ENCODE results near the gene GIT1. TPM values are rescaled to one million over a fixed set of nuclear protein-coding genes. Genes with fewer than 3 reads are reported as not detected.
A peak's percentile ranks its signal among the peaks of the same experiment; 100 is the strongest.

Gene GIT1
- polyA plus RNA-seq, 1 donor from 2014 or later: 20.5 TPM

DNA sequence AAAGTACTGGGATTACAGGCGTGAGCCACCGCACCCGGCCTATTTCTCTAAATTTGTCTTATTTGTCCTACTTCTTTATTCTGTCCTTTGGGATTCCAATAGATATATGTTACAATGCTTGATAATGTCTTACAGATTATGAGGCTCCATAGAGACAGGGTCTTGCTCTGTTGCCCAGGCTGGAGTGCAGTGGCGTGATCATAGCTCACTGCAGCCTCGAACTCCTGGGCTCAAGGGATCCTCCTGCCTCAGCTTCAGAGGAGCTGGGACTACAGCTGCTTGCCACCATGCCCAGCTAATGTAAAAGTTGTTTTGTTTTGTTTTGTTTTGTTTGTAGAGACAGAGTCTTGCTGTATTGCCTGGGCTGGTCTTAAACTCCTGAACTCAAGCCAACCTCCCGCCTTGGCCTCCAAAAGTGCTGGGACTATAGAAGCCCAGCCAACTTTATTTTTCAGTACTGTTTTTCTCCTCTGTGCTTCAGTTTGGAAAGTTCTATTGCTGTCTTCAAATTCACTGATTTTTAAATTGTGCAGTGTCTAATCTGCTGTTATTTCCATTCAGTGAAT is 13.7 kb upstream of the GIT1 start:
- Histone ChIP-seq H3K27me3 (ENCODE audit: insufficient read depth, low read depth, low read length) (no peaks in the 10 kb centered on the region), H2AFZ (ENCODE audit: low read depth, low read length) (no peak overlapping the region), H3K4me2 (ENCODE audit: low read length) (no peak overlapping the region), H3K9me2 (ENCODE audit: insufficient read depth, low read length) (no peaks in the 10 kb centered on the region), H3K79me2 (replicated peaks; ENCODE audit: insufficient read depth, low read length) (peaks cover 17% of the 10 kb centered on the region), H3K9ac (ENCODE audit: low read length) (no peak overlapping the region), H3K4me3 (ENCODE audit: low read length) (no peak overlapping the region), H3K9me3 (ENCODE audit: low read length) (no peaks in the 10 kb centered on the region), H3K36me3 (ENCODE audit: insufficient read depth, low read length) (no peaks in the 10 kb centered on the region), H3F3A (ENCODE audit: insufficient read depth, low read length, poor library complexity, severe bottlenecking) (no peaks in the 10 kb centered on the region), H3K27ac (ENCODE audit: low read length) (no peak overlapping the region), H4K20me1 (ENCODE audit: insufficient read depth) (no peaks in the 10 kb centered on the region)
- TF ChIP-seq MXI1 (conservative IDR thresholded peaks at IDR 0.05; ENCODE audit: poor library complexity, severe bottlenecking) (no peak), TAF1 (IDR thresholded peaks at IDR 0.05; ENCODE audit: low read depth) (no peak), SMC3 (conservative IDR thresholded peaks at IDR 0.05; ENCODE audit: poor library complexity) (no peak), RAD21 (conservative IDR thresholded peaks at IDR 0.05) (no peak), POLR2AphosphoS5 (IDR thresholded peaks at IDR 0.05) (no peak)
- TF ChIP-seq, protein P1, sequence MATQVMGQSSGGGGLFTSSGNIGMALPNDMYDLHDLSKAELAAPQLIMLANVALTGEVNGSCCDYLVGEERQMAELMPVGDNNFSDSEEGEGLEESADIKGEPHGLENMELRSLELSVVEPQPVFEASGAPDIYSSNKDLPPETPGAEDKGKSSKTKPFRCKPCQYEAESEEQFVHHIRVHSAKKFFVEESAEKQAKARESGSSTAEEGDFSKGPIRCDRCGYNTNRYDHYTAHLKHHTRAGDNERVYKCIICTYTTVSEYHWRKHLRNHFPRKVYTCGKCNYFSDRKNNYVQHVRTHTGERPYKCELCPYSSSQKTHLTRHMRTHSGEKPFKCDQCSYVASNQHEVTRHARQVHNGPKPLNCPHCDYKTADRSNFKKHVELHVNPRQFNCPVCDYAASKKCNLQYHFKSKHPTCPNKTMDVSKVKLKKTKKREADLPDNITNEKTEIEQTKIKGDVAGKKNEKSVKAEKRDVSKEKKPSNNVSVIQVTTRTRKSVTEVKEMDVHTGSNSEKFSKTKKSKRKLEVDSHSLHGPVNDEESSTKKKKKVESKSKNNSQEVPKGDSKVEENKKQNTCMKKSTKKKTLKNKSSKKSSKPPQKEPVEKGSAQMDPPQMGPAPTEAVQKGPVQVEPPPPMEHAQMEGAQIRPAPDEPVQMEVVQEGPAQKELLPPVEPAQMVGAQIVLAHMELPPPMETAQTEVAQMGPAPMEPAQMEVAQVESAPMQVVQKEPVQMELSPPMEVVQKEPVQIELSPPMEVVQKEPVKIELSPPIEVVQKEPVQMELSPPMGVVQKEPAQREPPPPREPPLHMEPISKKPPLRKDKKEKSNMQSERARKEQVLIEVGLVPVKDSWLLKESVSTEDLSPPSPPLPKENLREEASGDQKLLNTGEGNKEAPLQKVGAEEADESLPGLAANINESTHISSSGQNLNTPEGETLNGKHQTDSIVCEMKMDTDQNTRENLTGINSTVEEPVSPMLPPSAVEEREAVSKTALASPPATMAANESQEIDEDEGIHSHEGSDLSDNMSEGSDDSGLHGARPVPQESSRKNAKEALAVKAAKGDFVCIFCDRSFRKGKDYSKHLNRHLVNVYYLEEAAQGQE (IDR thresholded peaks at IDR 0.05; ENCODE audit: borderline replicate concordance): no peak

DNA sequence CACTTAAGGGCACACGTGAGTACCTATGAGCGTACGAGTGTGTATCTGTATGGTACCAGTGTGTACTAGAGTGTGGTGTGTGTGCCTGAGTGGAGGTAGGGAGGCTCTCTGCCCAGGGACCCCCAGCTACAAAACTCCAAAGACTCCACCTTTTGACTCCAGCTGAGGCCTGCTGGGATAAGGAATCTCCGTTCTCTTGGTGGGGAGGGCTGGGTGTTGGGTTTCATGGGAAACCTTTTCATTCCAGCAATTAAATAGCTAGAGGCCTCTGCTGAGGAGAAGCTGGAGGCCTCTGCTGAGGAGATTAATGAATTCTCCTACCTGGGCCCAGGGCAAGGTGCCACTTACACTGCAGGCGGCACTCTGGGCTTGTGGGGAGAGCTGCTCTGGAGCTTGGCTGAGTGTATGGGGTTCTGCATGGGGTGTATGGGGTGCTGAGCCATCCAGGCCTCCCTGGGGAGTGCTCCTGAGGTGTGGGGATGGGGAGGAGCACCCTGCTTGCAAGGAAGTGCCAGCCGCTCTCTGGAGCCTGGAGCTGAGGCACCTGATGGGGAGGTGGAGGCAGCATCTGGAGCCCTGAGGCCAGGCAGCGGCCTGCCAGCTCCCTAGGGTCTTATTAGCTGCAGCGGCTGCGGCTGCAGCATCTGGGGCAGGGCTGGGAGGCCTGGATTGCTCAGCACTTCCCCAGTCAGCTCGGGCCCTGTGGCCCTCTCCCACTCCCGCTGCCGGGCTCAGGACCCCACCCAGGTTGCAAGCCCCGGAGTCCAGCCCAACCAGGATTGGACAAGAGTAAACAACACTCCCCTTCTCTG is 8.1 kb upstream of the GIT1 start:
- no peak overlapping the region for H3K4me2 ChIP-seq (ENCODE audit: low read length)

More for the DNA sequence above, 8.1 kb upstream of the GIT1 start:
- Histone ChIP-seq H3K4me3 (ENCODE audit: low read length) (peak overlapping the region; percentile 91), H3K27me3 (ENCODE audit: insufficient read depth, low read depth, low read length) (no peaks in the 10 kb centered on the region), H2AFZ (ENCODE audit: low read depth, low read length) (no peak overlapping the region), H3K9me3 (ENCODE audit: low read length) (no peaks in the 10 kb centered on the region), H3K9ac (ENCODE audit: low read length) (no peak overlapping the region), H3K36me3 (ENCODE audit: insufficient read depth, low read length) (no peaks in the 10 kb centered on the region), H3K79me2 (replicated peaks; ENCODE audit: insufficient read depth, low read length) (peaks cover 47% of the 10 kb centered on the region), H3F3A (ENCODE audit: insufficient read depth, low read length, poor library complexity, severe bottlenecking) (no peaks in the 10 kb centered on the region), H3K27ac (ENCODE audit: low read length) (no peak overlapping the region), H3K9me2 (ENCODE audit: insufficient read depth, low read length) (no peaks in the 10 kb centered on the region), H4K20me1 (ENCODE audit: insufficient read depth) (peaks cover 11% of the 10 kb centered on the region)
- TF ChIP-seq, protein P2, sequence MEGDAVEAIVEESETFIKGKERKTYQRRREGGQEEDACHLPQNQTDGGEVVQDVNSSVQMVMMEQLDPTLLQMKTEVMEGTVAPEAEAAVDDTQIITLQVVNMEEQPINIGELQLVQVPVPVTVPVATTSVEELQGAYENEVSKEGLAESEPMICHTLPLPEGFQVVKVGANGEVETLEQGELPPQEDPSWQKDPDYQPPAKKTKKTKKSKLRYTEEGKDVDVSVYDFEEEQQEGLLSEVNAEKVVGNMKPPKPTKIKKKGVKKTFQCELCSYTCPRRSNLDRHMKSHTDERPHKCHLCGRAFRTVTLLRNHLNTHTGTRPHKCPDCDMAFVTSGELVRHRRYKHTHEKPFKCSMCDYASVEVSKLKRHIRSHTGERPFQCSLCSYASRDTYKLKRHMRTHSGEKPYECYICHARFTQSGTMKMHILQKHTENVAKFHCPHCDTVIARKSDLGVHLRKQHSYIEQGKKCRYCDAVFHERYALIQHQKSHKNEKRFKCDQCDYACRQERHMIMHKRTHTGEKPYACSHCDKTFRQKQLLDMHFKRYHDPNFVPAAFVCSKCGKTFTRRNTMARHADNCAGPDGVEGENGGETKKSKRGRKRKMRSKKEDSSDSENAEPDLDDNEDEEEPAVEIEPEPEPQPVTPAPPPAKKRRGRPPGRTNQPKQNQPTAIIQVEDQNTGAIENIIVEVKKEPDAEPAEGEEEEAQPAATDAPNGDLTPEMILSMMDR (IDR thresholded peaks at IDR 0.05; ENCODE audit: poor library complexity, severe bottlenecking): no peak
- TF ChIP-seq, protein P1 (IDR thresholded peaks at IDR 0.05; ENCODE audit: borderline replicate concordance): no peak
- no peak for TF ChIP-seq EP300 (conservative IDR thresholded peaks at IDR 0.05; ENCODE audit: poor library complexity, severe bottlenecking)
- TF ChIP-seq MXI1 (conservative IDR thresholded peaks at IDR 0.05; ENCODE audit: poor library complexity, severe bottlenecking): no peak
- TF ChIP-seq RAD21 (conservative IDR thresholded peaks at IDR 0.05): no peak
- TF ChIP-seq SMC3 (conservative IDR thresholded peaks at IDR 0.05; ENCODE audit: poor library complexity): no peak
- TF ChIP-seq POLR2AphosphoS5 (IDR thresholded peaks at IDR 0.05): no peak
- no peak for TF ChIP-seq EZH2 (IDR thresholded peaks at IDR 0.05; ENCODE audit: borderline replicate concordance, insufficient read depth, low read length, poor library complexity, severe bottlenecking)
- no peak for TF ChIP-seq TAF1 (IDR thresholded peaks at IDR 0.05; ENCODE audit: low read depth)

Measured in neural cell (in vitro differentiated cells).